Measurements from ENCODE around the gene ASB15. TPM values are rescaled to one million over a fixed set of nuclear protein-coding genes. Genes with fewer than 3 reads are reported as not detected.
A peak's percentile ranks its signal among the peaks of the same experiment; 100 is the strongest.

ASB15 gene
- total and polyA plus RNA-seq, 2 of the 13 experiments (the other 11 are each of a cell fraction or from before 2014, with no cell fraction given) = not detected

- Histone ChIP-seq H3K9me3 (ENCODE audit: low read length) (no peaks in the 10 kb centered on the region), H3K36me3 (replicated peaks in 1 of 2; ENCODE audit: control insufficient read depth in 1 of 2, insufficient read depth in 2 of 2, low read length in 2 of 2) (no peaks in the 10 kb centered on the region), H3K27ac (ENCODE audit: extremely low read length, insufficient read depth, low read length) (no peak overlapping the region), H4K20me1 (ENCODE audit: insufficient read depth, low read length) (no peaks in the 10 kb centered on the region), H3K4me3 (replicated peaks in 1 of 3; ENCODE audit: insufficient read depth in 1 of 3, low read depth in 2 of 3, low read length in 3 of 3) (no peak overlapping the region), H3K4me2 (ENCODE audit: low read depth, low read length) (peak overlapping the region; percentile 21), H3K9ac (ENCODE audit: insufficient read depth, low read depth, low read length) (no peak overlapping the region), H2AFZ (ENCODE audit: low read length) (no peak overlapping the region), H3K27me3 (ENCODE audit: control insufficient read depth in 1 of 2, insufficient read depth in 2 of 2, low read length in 2 of 2) (no peaks in the 10 kb centered on the region), H3K4me1 (ENCODE audit: insufficient read depth, low read length) (no peaks in the 10 kb centered on the region), H3K79me2 (ENCODE audit: insufficient read depth, low read length) (no peaks in the 10 kb centered on the region)
- no TSS peak for BruUV-seq (replicated peaks)
- ChIA-PET CTCF (ENCODE audit: low intra/inter-chr PET ratio, low total read pairs) (no interaction called here), POLR2A (no interaction called here)
- ATAC-seq (peak; percentile 67), FAIRE-seq (no peak), DNase-seq (ENCODE audit: low spot score) (peak; percentile 59)
- WGBS (ENCODE audit: low lambda C conversion rate) = 0% methylated on average over 2 of the region's 10 CpGs
- intact Hi-C loops (cut with micrococcal nuclease; ENCODE audit: unreplicated experiment) = no loop called here
- in situ Hi-C loops (cut with HindIII; ENCODE audit: extremely low pct_ligation_motif_present, low pct_unique_long_range_greater_than_20kb) = no loop called here
- TF ChIP-seq ZFY (CRISPR knock-in tag; IDR thresholded peaks at IDR 0.05) = peak; percentile 32; the same call in 1 of the 2 replicates
- TF ChIP-seq ZNF331 (CRISPR knock-in tag; IDR thresholded peaks at IDR 0.05) = peak; percentile 99
- TF ChIP-seq ZNF556 (CRISPR knock-in tag; IDR thresholded peaks at IDR 0.05; ENCODE audit: borderline replicate concordance) = no peak
- no peak for TF ChIP-seq CTCF (CRISPR knock-in tag; IDR thresholded peaks at IDR 0.05)
- TF ChIP-seq ZFP37 (CRISPR knock-in tag; IDR thresholded peaks at IDR 0.05; ENCODE audit: borderline replicate concordance) = no peak
- no peak for TF ChIP-seq ZNF12 (CRISPR knock-in tag; IDR thresholded peaks at IDR 0.05)
- no peak for TF ChIP-seq MTF2 (CRISPR knock-in tag; IDR thresholded peaks at IDR 0.05; ENCODE audit: borderline replicate concordance)
- TF ChIP-seq THYN1 (CRISPR knock-in tag; IDR thresholded peaks at IDR 0.05; ENCODE audit: borderline replicate concordance, low read depth) = no peak
- no peak for TF ChIP-seq SALL2 (CRISPR knock-in tag; IDR thresholded peaks at IDR 0.05)
- no peak for TF ChIP-seq MBD4 (IDR thresholded peaks at IDR 0.05; ENCODE audit: borderline replicate concordance, low read length)
- TF ChIP-seq DNMT1 (CRISPR knock-in tag; IDR thresholded peaks at IDR 0.05) = no peak
- TF ChIP-seq AGO1 (IDR thresholded peaks at IDR 0.05; ENCODE audit: low read depth, low read length, poor library complexity, severe bottlenecking) = no peak
- no peak for TF ChIP-seq PHF5A (CRISPR knock-in tag; IDR thresholded peaks at IDR 0.05; ENCODE audit: low read depth, unreplicated experiment)
- no peak for TF ChIP-seq POGK (CRISPR knock-in tag; conservative IDR thresholded peaks at IDR 0.05)
- TF ChIP-seq ESRRA (CRISPR knock-in tag; IDR thresholded peaks at IDR 0.05; ENCODE audit: low read depth) = no peak
- TF ChIP-seq ARID3A (IDR thresholded peaks at IDR 0.05; ENCODE audit: low read depth, low read length) = no peak
- 0 out of 2 replicates have a peak, but pooled peaks have one; percentile 29 for TF ChIP-seq ZFX (CRISPR knock-in tag; IDR thresholded peaks at IDR 0.05; ENCODE audit: low read depth)
- no peak for TF ChIP-seq LBX2 (CRISPR knock-in tag; IDR thresholded peaks at IDR 0.05; ENCODE audit: borderline replicate concordance)
- TF ChIP-seq SAFB2 (CRISPR knock-in tag; IDR thresholded peaks at IDR 0.05; ENCODE audit: borderline replicate concordance, low read depth) = no peak
- no peak for TF ChIP-seq ATF3 (CRISPR knock-in tag; IDR thresholded peaks at IDR 0.05)
Observed at GRCh38 chr7:123594813-123595241, 6.8 kb upstream of the ASB15 start.
